IMR-90 (cell line): ENCODE data around the gene MACO1. TPM values are rescaled to one million over a fixed set of nuclear protein-coding genes. Genes with fewer than 3 reads are reported as not detected.

Experiments used
- ATAC-seq: fragments of 200-7000 bp; cut with Tn5 transposase; 2 replicates; pipeline ENCODE4 v1.9.1; 2020; ENCODE audit warnings: low read depth, mild to moderate bottlenecking, moderate library complexity
- BruUV-seq: library from RNA; stranded (reverse); fragments of 400-500 nt; replicated peaks from 2 replicates; lab custom pipeline; 2021; lab: Mats Ljungman, UMichigan
- CTCF ChIA-PET: fragments of 300-600 bp; formaldehyde crosslinking; extraction: SDS; loops from one replicate; lab custom pipeline; 2021; ENCODE audit warnings: antibody characterized with exemption; lab: Yijun Ruan, JAX
- POLR2A ChIA-PET: fragments of 300-600 bp; sonication (Branson Sonifier 250); formaldehyde crosslinking; loops from one replicate; lab custom pipeline; 2022; ENCODE audit warnings: antibody characterized with exemption; ENCODE audit not compliant: unreplicated experiment; lab: Charles Lee
- DNase-seq: peaks from one replicate; pipeline ENCODE4 v3.0.0; 2013
- H2AFZ ChIP-seq: replicated peaks from 2 replicates; pipeline ENCODE3; 2013; ENCODE audit warnings: low read length, mild to moderate bottlenecking; ENCODE audit not compliant: poor library complexity
- H2AK5ac ChIP-seq: 2 replicates; pipeline ENCODE4 v1.6.1; 2013; ENCODE audit warnings: low read depth, low read length, inconsistent platforms
- H2AK9ac ChIP-seq: replicated peaks from 2 replicates; pipeline ENCODE3; 2013; ENCODE audit warnings: mild to moderate bottlenecking, low read depth, low read length, moderate library complexity; ENCODE audit not compliant: poor library complexity
- H2BK120ac ChIP-seq: 2 replicates; pipeline ENCODE4 v1.6.1; 2013; ENCODE audit warnings: low read depth, low read length, inconsistent platforms
- H2BK15ac ChIP-seq: 3 replicates; pipeline ENCODE4 v1.6.1; 2013; ENCODE audit warnings: low read depth, low read length, inconsistent platforms
- H2BK20ac ChIP-seq: 2 replicates; pipeline ENCODE4 v1.6.1; 2013; ENCODE audit warnings: low read depth, mild to moderate bottlenecking, inconsistent platforms, low read length, moderate library complexity
- H2BK5ac ChIP-seq: 2 replicates; pipeline ENCODE4 v1.6.1; 2013; ENCODE audit warnings: mild to moderate bottlenecking, low read depth, low read length, inconsistent platforms; ENCODE audit not compliant: poor library complexity, severe bottlenecking
- H3K14ac ChIP-seq: replicated peaks from 2 replicates; pipeline ENCODE4 v1.6.1; 2013; ENCODE audit warnings: low read depth, low read length, inconsistent platforms
- H3K18ac ChIP-seq: 2 replicates; pipeline ENCODE4 v1.6.1; 2013; ENCODE audit warnings: low read depth, low read length, control low read depth
- H3K23ac ChIP-seq: 2 replicates; pipeline ENCODE4 v1.6.1; 2013; ENCODE audit warnings: low read depth, low read length, inconsistent platforms
- H3K27ac ChIP-seq: 2 replicates; pipeline ENCODE4 v1.5.1; 2013; ENCODE audit warnings: mild to moderate bottlenecking, control low read depth, low read length; ENCODE audit not compliant: insufficient read depth
- H3K27me3 ChIP-seq: 2 replicates; pipeline ENCODE4 v1.6.1; 2013; ENCODE audit warnings: low read length; ENCODE audit not compliant: control insufficient read depth, insufficient read depth
- H3K36me3 ChIP-seq: 2 replicates; pipeline ENCODE4 v1.6.1; 2013; ENCODE audit warnings: low read length, mixed read lengths; ENCODE audit not compliant: control insufficient read depth, insufficient read depth
- H3K4ac ChIP-seq: 2 replicates; pipeline ENCODE4 v1.6.1; 2013; ENCODE audit warnings: low read depth, low read length, inconsistent platforms
- H3K4me1 ChIP-seq: 2 replicates; pipeline ENCODE4 v1.6.1; 2013; ENCODE audit warnings: low read length, mixed read lengths; ENCODE audit not compliant: control insufficient read depth, insufficient read depth
- H3K4me2 ChIP-seq: 2 replicates; pipeline ENCODE4 v1.6.1; 2013; ENCODE audit warnings: low read depth, mild to moderate bottlenecking, control low read depth, low read length, moderate library complexity
- H3K4me3 ChIP-seq: 2 replicates; pipeline ENCODE4 v1.5.1; 2013; ENCODE audit warnings: low read depth, mild to moderate bottlenecking, control low read depth, low read length, moderate library complexity; ENCODE audit not compliant: insufficient read depth
- H3K56ac ChIP-seq: 2 replicates; pipeline ENCODE4 v1.6.1; 2013; ENCODE audit warnings: low read length, inconsistent platforms; ENCODE audit not compliant: insufficient read depth; ENCODE audit errors: extremely low read depth
- H3K79me1 ChIP-seq, 2 experiments: 2 replicates each; pipeline ENCODE4 v1.6.1; 2013; ENCODE audit warnings: low read length in 2 of 2, inconsistent platforms in 1 of 2, low read depth in 1 of 2
- H3K9ac ChIP-seq: 2 replicates; pipeline ENCODE4 v1.6.1; 2013; ENCODE audit warnings: low read depth, low read length, control low read depth
- H3K9me1 ChIP-seq: 2 replicates; pipeline ENCODE4 v1.6.1; 2013; ENCODE audit warnings: low read length, inconsistent platforms; ENCODE audit not compliant: insufficient read depth
- H3K9me3 ChIP-seq: 2 replicates; pipeline ENCODE4 v1.6.1; 2013; ENCODE audit warnings: low read length; ENCODE audit not compliant: control insufficient read depth, insufficient read depth
- H4K20me1 ChIP-seq: 2 replicates; pipeline ENCODE4 v1.6.1; 2013; ENCODE audit warnings: low read length, inconsistent platforms; ENCODE audit not compliant: insufficient read depth
- H4K5ac ChIP-seq: 2 replicates; pipeline ENCODE4 v1.6.1; 2013; ENCODE audit warnings: mild to moderate bottlenecking, low read depth, low read length, control low read depth
- H4K8ac ChIP-seq, 2 experiments: 2 replicates each; pipeline ENCODE4 v1.6.1; 2013; ENCODE audit warnings: low read depth in 2 of 2, low read length in 2 of 2, control low read depth in 1 of 2, inconsistent platforms in 1 of 2
- H4K91ac ChIP-seq: 2 replicates; pipeline ENCODE4 v1.6.1; 2013; ENCODE audit warnings: low read depth, low read length, inconsistent platforms; ENCODE audit not compliant: insufficient read depth
- CHD1 ChIP-seq: IDR thresholded peaks from 2 replicates; pipeline ENCODE4 v1.6.1; 2012; ENCODE audit warnings: low read depth, low read length, improper control_type of control experiment
- CTCF ChIP-seq: conservative IDR thresholded peaks from 2 replicates; pipeline ENCODE4 v1.5.1; 2012; ENCODE audit warnings: mild to moderate bottlenecking, low read depth, low read length, improper control_type of control experiment
- MAZ ChIP-seq: IDR thresholded peaks from 2 replicates; pipeline ENCODE4 v1.6.1; 2012; ENCODE audit warnings: low read depth, mild to moderate bottlenecking, low read length, improper control_type of control experiment, moderate library complexity, borderline replicate concordance
- POLR2A ChIP-seq: IDR thresholded peaks from 2 replicates; pipeline ENCODE4 v1.6.1; 2012; ENCODE audit warnings: mild to moderate bottlenecking, low read depth, low read length
- RCOR1 ChIP-seq: IDR thresholded peaks from 2 replicates; pipeline ENCODE4 v1.6.1; 2012; ENCODE audit warnings: mild to moderate bottlenecking, low read length, improper control_type of control experiment; ENCODE audit not compliant: insufficient replicate concordance
- SMC3 ChIP-seq: fragments of 150-350 bp; IDR thresholded peaks from 2 replicates; pipeline ENCODE4 v1.6.1; 2016; ENCODE audit warnings: low read depth, mild to moderate bottlenecking, antibody characterized with exemption, low read length, moderate library complexity
- WGBS, 2 experiments: methylation state at CpG; one replicate each; pipeline versions ENCODE4 v1.1.5 to v1.1.7; 2013; ENCODE audit warnings: missing lambda C conversion rate in 2 of 2; ENCODE audit not compliant: insufficient read length in 1 of 2; ENCODE audit errors: extremely low coverage in 2 of 2; 5-methylcytosine and 5-hydroxymethylcytosine counted together
- dilution Hi-C: fragments of 300-500 bp; cut with HindIII; formaldehyde crosslinking; loops from one replicate; pipeline ENCODE4 v1.14.3; 2018; ENCODE audit warnings: low sequenced_read_pairs; ENCODE audit not compliant: unreplicated experiment
- in situ Hi-C: fragments of 300-500 bp; cut with MboI; formaldehyde crosslinking; loops from 3 replicates; pipeline ENCODE4 v1.14.3; 2019; ENCODE audit warnings: low sequenced_read_pairs, inconsistent platforms, mixed read lengths
- intact Hi-C: fragments of 100-400 bp; cut with micrococcal nuclease; formaldehyde crosslinking; loops from 2 replicates; pipeline ENCODE4 v1.10.0; 2022
- polyA plus RNA-seq, 3 experiments: library from polyadenylated mRNA; depleted of rRNA; stranded (reverse); fragments of >200 nt; gene quantifications; 2 replicates each; pipeline ENCODE4 v1.2.3, GENCODE V29; 2012; ENCODE audit warnings: low replicate concordance in 1 of 3
- total RNA-seq: library from RNA; depleted of rRNA; stranded (reverse); fragments of >200 nt; gene quantifications from 2 replicates; pipeline ENCODE4 v1.2.3, GENCODE V29; 2012

MACO1 gene
- total and polyA plus RNA-seq, 2 of the 4 experiments (the other 2 are of a cell fraction): 6.8 to 12.7 TPM

GRCh38 chr1:25544819-25545218 is 114.1 kb downstream of the MACO1 start:
- no peak overlapping the region for H2BK20ac ChIP-seq
- no peak overlapping the region for H2BK120ac ChIP-seq
- intact Hi-C loops (no loop called here), in situ Hi-C loops (no loop called here), dilution Hi-C loops (no loop called here)
- H4K8ac ChIP-seq: 0 out of 4 replicates have a peak overlapping the region, but pooled peaks of 1 of the 2 experiments have one; percentile 5
- H4K5ac ChIP-seq: no peak overlapping the region
- H2AFZ ChIP-seq: peak overlapping the region; percentile 36
- peak overlapping the region; percentile 1; the same call in 1 of the 2 replicates for H2AK5ac ChIP-seq
- 40% methylated on average over 1 of the region's 6 CpGs; no CpG with 5 or more reads in 1 of the 2 experiments for WGBS, 2 experiments
- H3K36me3 ChIP-seq: no peaks in the 10 kb centered on the region
- TF ChIP-seq RCOR1 (no peak), POLR2A (no peak), MAZ (no peak), CTCF (no peak), SMC3 (no peak), CHD1 (no peak)
- H3K9me1 ChIP-seq: peaks cover 13% of the 10 kb centered on the region
- H2AK9ac ChIP-seq: peak overlapping the region; percentile 33
- ATAC-seq (no peak), DNase-seq (no peak)
- H3K23ac ChIP-seq: peak overlapping the region; percentile 38; the same call in 1 of the 2 replicates
- no TSS peak for BruUV-seq
- H3K4ac ChIP-seq: peak overlapping the region; percentile 20; the same call in 1 of the 2 replicates
- H3K27ac ChIP-seq: no peak overlapping the region
- CTCF ChIA-PET: no interaction called here
- no peak overlapping the region for H3K56ac ChIP-seq
- H3K4me1 ChIP-seq: peaks cover 17% of the 10 kb centered on the region
- H4K91ac ChIP-seq: no peak overlapping the region
- POLR2A ChIA-PET: no interaction called here
- H3K9ac ChIP-seq: no peak overlapping the region
- H3K14ac ChIP-seq: 0 out of 2 replicates have a peak overlapping the region, but pooled peaks have one; percentile 52
- no peaks in the 10 kb centered on the region for H3K9me3 ChIP-seq
- no peak overlapping the region for H2BK5ac ChIP-seq
- peaks cover 2% of the 10 kb centered on the region; the same call in 1 of the 2 replicates for H4K20me1 ChIP-seq
- H2BK15ac ChIP-seq: no peak overlapping the region
- H3K27me3 ChIP-seq: peaks cover 3% of the 10 kb centered on the region; the same call in 1 of the 2 replicates
- peak overlapping the region; percentile 60 for H3K4me3 ChIP-seq
- H3K18ac ChIP-seq: no peak overlapping the region
- H3K4me2 ChIP-seq: peak overlapping the region; percentile 70
- H3K79me1 ChIP-seq: peaks cover 23 to 49% of the 10 kb centered on the region in 2 experiments
